Caco-2 (cell line): ENCODE results near the gene PGAP1. TPM values are rescaled to one million over a fixed set of nuclear protein-coding genes. Genes with fewer than 3 reads are reported as not detected.

Experiments
- BruUV-seq: library from RNA; stranded (reverse); fragments of 400-500 nt; replicated peaks from 2 replicates; lab custom pipeline; 2021; lab: Mats Ljungman, UMichigan
- CTCF ChIA-PET: fragments of 300-600 bp; sonication (Branson Sonifier 250); formaldehyde crosslinking; loops from one replicate; lab custom pipeline; 2022; ENCODE audit warnings: antibody characterized with exemption; lab: Charles Lee
- POLR2A ChIA-PET: fragments of 300-600 bp; sonication (Branson Sonifier 250); formaldehyde crosslinking; loops from one replicate; lab custom pipeline; 2022; ENCODE audit warnings: antibody characterized with exemption; lab: Charles Lee
- DNase-seq, 2 experiments: peaks; one replicate each; pipeline versions ENCODE4 v3.0.0 to v3.0.0-alpha.2; 2020 to 2022
- H3K27me3 ChIP-seq: replicated peaks from 2 replicates; pipeline ENCODE4 v1.6.0; 2011; ENCODE audit warnings: low read length; ENCODE audit not compliant: control insufficient read depth, insufficient read depth
- H3K36me3 ChIP-seq: 2 replicates; pipeline ENCODE4 v1.5.1; 2011; ENCODE audit warnings: low read length; ENCODE audit not compliant: control insufficient read depth, insufficient read depth
- H3K4me1 ChIP-seq: fragments of 250-450 bp; sonication (Bioruptor Pico); 2 replicates; pipeline ENCODE4 v1.5.1; 2020; ENCODE audit warnings: mild to moderate bottlenecking
- H3K4me3 ChIP-seq: 2 replicates; pipeline ENCODE4 v1.5.1; 2011; ENCODE audit warnings: low read depth, mild to moderate bottlenecking, control low read depth, low read length
- H3K9me3 ChIP-seq: fragments of 250-450 bp; sonication (Bioruptor Pico); 2 replicates; pipeline ENCODE4 v1.5.1; 2020; ENCODE audit warnings: mild to moderate bottlenecking, moderate library complexity
- H3K27ac Mint-ChIP-seq: one replicate; pipeline ENCODE4 v1.8.0; 2022; ENCODE audit warnings: mixed read lengths; ENCODE audit not compliant: unreplicated experiment
- H3K27me3 Mint-ChIP-seq: one replicate; pipeline ENCODE4 v1.8.0; 2022; ENCODE audit warnings: mixed read lengths; ENCODE audit not compliant: insufficient read depth, unreplicated experiment
- H3K36me3 Mint-ChIP-seq: one replicate; pipeline ENCODE4 v1.8.0; 2022; ENCODE audit warnings: mild to moderate bottlenecking, mixed read lengths; ENCODE audit not compliant: insufficient read depth, unreplicated experiment
- H3K4me1 Mint-ChIP-seq: one replicate; pipeline ENCODE4 v1.8.0; 2022; ENCODE audit warnings: low read depth, mixed read lengths; ENCODE audit not compliant: unreplicated experiment
- H3K4me3 Mint-ChIP-seq: one replicate; pipeline ENCODE4 v1.8.0; 2022; ENCODE audit warnings: mild to moderate bottlenecking, moderate library complexity, mixed read lengths; ENCODE audit not compliant: unreplicated experiment
- H3K9me3 Mint-ChIP-seq: one replicate; pipeline ENCODE4 v1.8.0; 2022; ENCODE audit warnings: mixed read lengths; ENCODE audit not compliant: unreplicated experiment
- CTCF ChIP-seq, 2 experiments: fragments of 200-600 bp in 1 of 2; IDR thresholded peaks; 1 replicate in 1 of 2; 2 replicates in 1 of 2; pipeline versions ENCODE4 v1.5.1 to v1.8.0; 2011 to 2022; ENCODE audit warnings: antibody characterized with exemption in 1 of 2, control low read depth in 1 of 2, inconsistent platforms in 1 of 2, low read depth in 1 of 2, low read length in 1 of 2, mild to moderate bottlenecking in 1 of 2, moderate library complexity in 1 of 2; ENCODE audit not compliant: insufficient read depth in 1 of 2, severe bottlenecking in 1 of 2, unreplicated experiment in 1 of 2
- intact Hi-C: fragments of 100-400 bp; cut with micrococcal nuclease; formaldehyde crosslinking; loops from one replicate; pipeline ENCODE4 v1.10.0; 2022; ENCODE audit not compliant: unreplicated experiment
- total RNA-seq: library from RNA; stranded (reverse); gene quantifications from 2 replicates; pipeline ENCODE4 v1.2.3, GENCODE V29; 2022

PGAP1 gene
- total RNA-seq, 1 experiment from 2014 or later: 6.4 TPM

- H3K9me3 Mint-ChIP-seq: peaks cover 10% of the 10 kb centered on the region
- no peak for TF ChIP-seq CTCF (IDR thresholded peaks at IDR 0.05; ENCODE audit: insufficient read depth in 1 of 2, low read depth in 1 of 2, low read length in 1 of 2, severe bottlenecking in 1 of 2, unreplicated experiment in 1 of 2)
- no peak overlapping the region for H3K4me3 Mint-ChIP-seq
- no peak overlapping the region for H3K27ac Mint-ChIP-seq
- peaks cover 7% of the 10 kb centered on the region for H3K4me1 Mint-ChIP-seq
- Histone ChIP-seq H3K4me3 (no peak overlapping the region), H3K27me3 (no peaks in the 10 kb centered on the region), H3K4me1 (peaks cover 11% of the 10 kb centered on the region), H3K9me3 (no peaks in the 10 kb centered on the region), H3K36me3 (no peaks in the 10 kb centered on the region)
- no peaks in the 10 kb centered on the region for H3K36me3 Mint-ChIP-seq
- no TSS peak for BruUV-seq
- H3K27me3 Mint-ChIP-seq: no peaks in the 10 kb centered on the region
- DNase-seq: no peak
- CTCF ChIA-PET: no interaction called here
- POLR2A ChIA-PET: no interaction called here
- intact Hi-C loops: no loop called here
Measured at GRCh38 chr2:196967116-196967515, 40.6 kb upstream of the PGAP1 start.

GRCh38 chr2:196966061-196966460 lies 39.6 kb upstream of the PGAP1 start:
- H3K4me3 ChIP-seq: no peak overlapping the region
- H3K9me3 Mint-ChIP-seq: peaks cover 10% of the 10 kb centered on the region
- TF ChIP-seq CTCF (IDR thresholded peaks at IDR 0.05; ENCODE audit: insufficient read depth in 1 of 2, low read depth in 1 of 2, low read length in 1 of 2, severe bottlenecking in 1 of 2, unreplicated experiment in 1 of 2): no peak
- H3K4me3 Mint-ChIP-seq: no peak overlapping the region
- H3K27me3 ChIP-seq: no peaks in the 10 kb centered on the region
- no peak overlapping the region for H3K27ac Mint-ChIP-seq
- no TSS peak for BruUV-seq
- no peaks in the 10 kb centered on the region for H3K9me3 ChIP-seq
- no peaks in the 10 kb centered on the region for H3K27me3 Mint-ChIP-seq
- H3K36me3 ChIP-seq: no peaks in the 10 kb centered on the region
- CTCF ChIA-PET: no interaction called here
- DNase-seq: no peak
- H3K4me1 ChIP-seq: peaks cover 11% of the 10 kb centered on the region
- POLR2A ChIA-PET: no interaction called here
- intact Hi-C loops: no loop called here
- no peaks in the 10 kb centered on the region for H3K36me3 Mint-ChIP-seq
- H3K4me1 Mint-ChIP-seq: peaks cover 7% of the 10 kb centered on the region

- H3K9me3 Mint-ChIP-seq: peaks cover 10% of the 10 kb centered on the region
- peaks cover 7% of the 10 kb centered on the region for H3K4me1 Mint-ChIP-seq
- no peak overlapping the region for H3K27ac Mint-ChIP-seq
- no peaks in the 10 kb centered on the region for H3K27me3 Mint-ChIP-seq
- DNase-seq: no peak
- H3K4me3 Mint-ChIP-seq: no peak overlapping the region
- ChIA-PET POLR2A (no interaction called here), CTCF (no interaction called here)
- H3K4me3 ChIP-seq: no peak overlapping the region
- no TSS peak for BruUV-seq
- peaks cover 11% of the 10 kb centered on the region for H3K4me1 ChIP-seq
- H3K9me3 ChIP-seq: no peaks in the 10 kb centered on the region
- no peaks in the 10 kb centered on the region for H3K27me3 ChIP-seq
- TF ChIP-seq CTCF (IDR thresholded peaks at IDR 0.05; ENCODE audit: insufficient read depth in 1 of 2, low read depth in 1 of 2, low read length in 1 of 2, severe bottlenecking in 1 of 2, unreplicated experiment in 1 of 2): no peak
- intact Hi-C loops: no loop called here
- no peaks in the 10 kb centered on the region for H3K36me3 ChIP-seq
- no peaks in the 10 kb centered on the region for H3K36me3 Mint-ChIP-seq
Measured at GRCh38 chr2:196965651-196966050, 39.1 kb upstream of the PGAP1 start.
